ENCODE data around the gene HMX3. TPM values are rescaled to one million over a fixed set of nuclear protein-coding genes. Genes with fewer than 3 reads are reported as not detected.

The HMX3 gene
- 0.16 TPM in 1 of 2 replicates, not detected in the other for total RNA-seq

GRCh38 chr10:123135415-123136141 lies at the start of gene HMX3:
TSS of gene HMX3 (plus strand) at chr10:123135970. CDS start at chr10:123136051, 81 bp downstream.

GRCh38 chr10:123147635-123148413 lies 12.1 kb downstream of the HMX3 start, which contains the start of gene HMX2:
TSS of gene HMX2 (plus strand) at chr10:123148136. CDS start at chr10:123148379, 243 bp downstream.

GRCh38 chr10:123154092-123154710 lies 18.4 kb downstream of the HMX3 start, which contains the start of gene BUB3:
TSS of gene BUB3 (plus strand) at chr10:123154402. CDS start at chr10:123154918, 516 bp downstream.

Other genes starting within 250 kb of the HMX3 start
- not detected in 2 replicates for gene FAM24A, start 225.4 kb upstream of the HMX3 start, total RNA-seq
- gene C10orf88, start 181.7 kb upstream of the HMX3 start, total RNA-seq: 9.1 and 21.5 TPM in 2 replicates
- gene PSTK, start 155.6 kb upstream of the HMX3 start, total RNA-seq: 1.5 and 2.0 TPM in 2 replicates
- gene IKZF5, start 127.2 kb upstream of the HMX3 start, total RNA-seq: 1.8 and 4.8 TPM in 2 replicates
- gene ACADSB, start 127.0 kb upstream of the HMX3 start, total RNA-seq: 2.1 and 4.0 TPM in 2 replicates
- not detected in 2 replicates for gene HMX2, start 12.2 kb downstream of the HMX3 start, total RNA-seq
- gene BUB3, start 18.4 kb downstream of the HMX3 start, total RNA-seq: 181 and 232 TPM in 2 replicates